ENCODE data around the gene ATG4D.
A peak's percentile ranks its signal among the peaks of the same experiment; 100 is the strongest.
"Not testable (repeated sequence)": the region's sequence is repeated elsewhere in the genome, so short reads cannot be mapped to it uniquely, and the experiment has no call there.

The ATG4D gene

GRCh38 chr19:10568826-10569651, 25.3 kb downstream of the ATG4D start, which contains the start of gene CDKN2D:
Gene CDKN2D (minus strand): TSS chr19:10568979. CDS start chr19:10568653, 326 bp downstream.
- Histone ChIP-seq H3K4me2 (ENCODE audit: low read length) (peak within 1 kb of the TSS; percentile 92), H3K9me3 (ENCODE audit: control insufficient read depth, insufficient read depth, low read length) (no peaks in the 10 kb centered on the region), H3F3A (ENCODE audit: control insufficient read depth, insufficient read depth) (peaks cover 21% of the 10 kb centered on the region), H3K9me2 (replicated peaks; ENCODE audit: control insufficient read depth, low read length) (no peaks in the 10 kb centered on the region), H3K27ac (ENCODE audit: low read depth, low read length) (peak within 1 kb of the TSS; percentile 92), H3K4me3 (ENCODE audit: low read length) (peak within 1 kb of the TSS; percentile 87), H3K79me2 (ENCODE audit: control insufficient read depth, low read length) (peaks cover 33% of the 10 kb centered on the region), H4K20me1 (ENCODE audit: control insufficient read depth, insufficient read depth, low read depth, low read length) (no peaks in the 10 kb centered on the region), H3K36me3 (ENCODE audit: control insufficient read depth, low read length) (peaks cover 12% of the 10 kb centered on the region), H3K4me1 (ENCODE audit: control insufficient read depth, low read length) (peaks cover 42% of the 10 kb centered on the region), H3K27me3 (ENCODE audit: control insufficient read depth, low read length) (no peaks in the 10 kb centered on the region)
- no peak for TF ChIP-seq EZH2phosphoT487 (IDR thresholded peaks at IDR 0.05; ENCODE audit: borderline replicate concordance, low read length)
- TF ChIP-seq, protein P1, sequence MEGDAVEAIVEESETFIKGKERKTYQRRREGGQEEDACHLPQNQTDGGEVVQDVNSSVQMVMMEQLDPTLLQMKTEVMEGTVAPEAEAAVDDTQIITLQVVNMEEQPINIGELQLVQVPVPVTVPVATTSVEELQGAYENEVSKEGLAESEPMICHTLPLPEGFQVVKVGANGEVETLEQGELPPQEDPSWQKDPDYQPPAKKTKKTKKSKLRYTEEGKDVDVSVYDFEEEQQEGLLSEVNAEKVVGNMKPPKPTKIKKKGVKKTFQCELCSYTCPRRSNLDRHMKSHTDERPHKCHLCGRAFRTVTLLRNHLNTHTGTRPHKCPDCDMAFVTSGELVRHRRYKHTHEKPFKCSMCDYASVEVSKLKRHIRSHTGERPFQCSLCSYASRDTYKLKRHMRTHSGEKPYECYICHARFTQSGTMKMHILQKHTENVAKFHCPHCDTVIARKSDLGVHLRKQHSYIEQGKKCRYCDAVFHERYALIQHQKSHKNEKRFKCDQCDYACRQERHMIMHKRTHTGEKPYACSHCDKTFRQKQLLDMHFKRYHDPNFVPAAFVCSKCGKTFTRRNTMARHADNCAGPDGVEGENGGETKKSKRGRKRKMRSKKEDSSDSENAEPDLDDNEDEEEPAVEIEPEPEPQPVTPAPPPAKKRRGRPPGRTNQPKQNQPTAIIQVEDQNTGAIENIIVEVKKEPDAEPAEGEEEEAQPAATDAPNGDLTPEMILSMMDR (IDR thresholded peaks at IDR 0.05; ENCODE audit: low read depth, low read length, poor library complexity, severe bottlenecking) = no peak

- not testable (repeated sequence) for H3K9me2 ChIP-seq (replicated peaks; ENCODE audit: control insufficient read depth, low read length); H3K79me2 ChIP-seq (ENCODE audit: control insufficient read depth, low read length); H3K4me2 ChIP-seq (ENCODE audit: low read length); H3F3A ChIP-seq (ENCODE audit: control insufficient read depth, insufficient read depth); H4K20me1 ChIP-seq (ENCODE audit: control insufficient read depth, insufficient read depth, low read depth, low read length); H3K9me3 ChIP-seq (ENCODE audit: control insufficient read depth, insufficient read depth, low read length); H3K4me3 ChIP-seq (ENCODE audit: low read length); H3K4me1 ChIP-seq (ENCODE audit: control insufficient read depth, low read length); H3K27me3 ChIP-seq (ENCODE audit: control insufficient read depth, low read length); H3K36me3 ChIP-seq (ENCODE audit: control insufficient read depth, low read length); H3K27ac ChIP-seq (ENCODE audit: low read depth, low read length)
These were observed 30.1 kb downstream of the ATG4D start for GRCh38 chr19:10573793-10574192.

- TF ChIP-seq EZH2phosphoT487 (IDR thresholded peaks at IDR 0.05; ENCODE audit: borderline replicate concordance, low read length) = no peak
- TF ChIP-seq, protein P1 (IDR thresholded peaks at IDR 0.05; ENCODE audit: low read depth, low read length, poor library complexity, severe bottlenecking) = no peak
- H4K20me1 ChIP-seq (ENCODE audit: control insufficient read depth, insufficient read depth, low read depth, low read length) = no peaks in the 10 kb centered on the region
These were observed 30.8 kb downstream of the ATG4D start for GRCh38 chr19:10574462-10574861.

DNA sequence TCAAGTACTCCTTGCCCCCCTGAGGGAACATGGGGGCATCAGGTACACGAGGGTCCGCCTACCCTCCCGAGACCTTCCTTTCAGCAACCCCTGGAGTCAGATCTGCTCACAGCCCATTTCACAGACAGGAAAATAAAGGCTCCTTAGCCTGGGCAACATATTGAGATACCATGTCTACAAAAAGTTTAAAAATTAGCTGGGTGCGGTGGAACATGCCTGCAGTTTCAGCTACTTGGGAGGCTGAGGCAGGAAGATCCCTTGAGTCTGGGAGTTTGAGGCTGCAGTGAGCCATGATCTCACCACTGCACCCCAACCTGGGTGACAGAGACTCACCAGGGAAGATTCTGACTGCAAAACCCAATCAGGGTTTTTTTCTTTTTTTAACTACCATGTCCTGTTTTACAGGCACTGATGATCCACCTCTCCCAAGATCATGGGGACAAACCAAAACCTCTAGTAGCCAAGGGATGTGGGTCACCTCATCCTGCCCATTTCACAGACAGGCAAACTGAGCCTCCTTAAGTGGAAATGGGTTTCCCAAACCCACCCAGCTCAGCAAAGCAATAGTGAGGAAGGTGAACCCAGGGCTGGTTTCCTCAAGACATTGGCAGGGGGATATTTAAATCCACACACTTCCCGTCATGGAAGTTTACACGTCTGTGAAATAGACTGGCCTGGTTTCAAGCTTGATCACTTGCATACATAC, 31.5 kb downstream of the ATG4D start:
- no peak overlapping the region for H3K4me2 ChIP-seq (ENCODE audit: low read length)
- no peaks in the 10 kb centered on the region for H3K79me2 ChIP-seq (ENCODE audit: control insufficient read depth, low read length)
- no peaks in the 10 kb centered on the region for H3K9me3 ChIP-seq (ENCODE audit: control insufficient read depth, insufficient read depth, low read length)
- H3F3A ChIP-seq (ENCODE audit: control insufficient read depth, insufficient read depth) = no peaks in the 10 kb centered on the region; the same call in 1 of the 2 replicates
- H3K27me3 ChIP-seq (ENCODE audit: control insufficient read depth, low read length) = no peaks in the 10 kb centered on the region
- no peaks in the 10 kb centered on the region for H3K36me3 ChIP-seq (ENCODE audit: control insufficient read depth, low read length)
- no peak overlapping the region for H3K27ac ChIP-seq (ENCODE audit: low read depth, low read length)
- H4K20me1 ChIP-seq (ENCODE audit: control insufficient read depth, insufficient read depth, low read depth, low read length) = no peaks in the 10 kb centered on the region
- no peaks in the 10 kb centered on the region for H3K9me2 ChIP-seq (replicated peaks; ENCODE audit: control insufficient read depth, low read length)
- H3K4me3 ChIP-seq (ENCODE audit: low read length) = no peak overlapping the region
- TF ChIP-seq EZH2phosphoT487 (IDR thresholded peaks at IDR 0.05; ENCODE audit: borderline replicate concordance, low read length) = no peak
- TF ChIP-seq, protein P1 (IDR thresholded peaks at IDR 0.05; ENCODE audit: low read depth, low read length, poor library complexity, severe bottlenecking) = no peak
- 0 out of 2 replicates have a peak, but pooled peaks cover 3% of the 10 kb centered on the region for H3K4me1 ChIP-seq (ENCODE audit: control insufficient read depth, low read length)

More at GRCh38 chr19:10574462-10574861, 30.8 kb downstream of the ATG4D start:
- Histone ChIP-seq H3K79me2 (ENCODE audit: control insufficient read depth, low read length) (0 out of 2 replicates have a peak, but pooled peaks cover 2% of the 10 kb centered on the region), H3K27ac (ENCODE audit: low read depth, low read length) (no peak overlapping the region), H3K9me3 (ENCODE audit: control insufficient read depth, insufficient read depth, low read length) (no peaks in the 10 kb centered on the region), H3K4me3 (ENCODE audit: low read length) (no peak overlapping the region), H3K9me2 (replicated peaks; ENCODE audit: control insufficient read depth, low read length) (no peaks in the 10 kb centered on the region), H3K27me3 (ENCODE audit: control insufficient read depth, low read length) (no peaks in the 10 kb centered on the region), H3K4me2 (ENCODE audit: low read length) (no peak overlapping the region), H3K4me1 (ENCODE audit: control insufficient read depth, low read length) (peaks cover 8% of the 10 kb centered on the region), H3F3A (ENCODE audit: control insufficient read depth, insufficient read depth) (peaks cover 5% of the 10 kb centered on the region), H3K36me3 (ENCODE audit: control insufficient read depth, low read length) (no peaks in the 10 kb centered on the region)

Measured in DOHH2 (cell line).